ENCODE measurements around the gene CUEDC2. TPM values are rescaled to one million over a fixed set of nuclear protein-coding genes. Genes with fewer than 3 reads are reported as not detected.

The CUEDC2 gene
- total and polyA plus RNA-seq, 8 donors: 47.0 to 81.0 (median 71.7) TPM

GRCh38 chr10:102396730-102397151 lies 35.6 kb downstream of the CUEDC2 start:
- no peak for DNase-seq
- intact Hi-C loops (cut with DNase I): loop anchor here in 1 of 2 donors (10.0 kb wide), 1 partner anchor 198 kb away; no protein-coding TSS in a partner anchor
- H3K4me3 ChIP-seq: peak overlapping the region in 1 of 2 donors; percentile 72

GRCh38 chr10:102396317-102396650 lies 36.1 kb downstream of the CUEDC2 start:
- no peaks in the 10 kb centered on the region for H3K27me3 ChIP-seq
- peaks cover 13 to 57% of the 10 kb centered on the region in 2 donors for H3K4me1 ChIP-seq
- TF ChIP-seq, protein P1, sequence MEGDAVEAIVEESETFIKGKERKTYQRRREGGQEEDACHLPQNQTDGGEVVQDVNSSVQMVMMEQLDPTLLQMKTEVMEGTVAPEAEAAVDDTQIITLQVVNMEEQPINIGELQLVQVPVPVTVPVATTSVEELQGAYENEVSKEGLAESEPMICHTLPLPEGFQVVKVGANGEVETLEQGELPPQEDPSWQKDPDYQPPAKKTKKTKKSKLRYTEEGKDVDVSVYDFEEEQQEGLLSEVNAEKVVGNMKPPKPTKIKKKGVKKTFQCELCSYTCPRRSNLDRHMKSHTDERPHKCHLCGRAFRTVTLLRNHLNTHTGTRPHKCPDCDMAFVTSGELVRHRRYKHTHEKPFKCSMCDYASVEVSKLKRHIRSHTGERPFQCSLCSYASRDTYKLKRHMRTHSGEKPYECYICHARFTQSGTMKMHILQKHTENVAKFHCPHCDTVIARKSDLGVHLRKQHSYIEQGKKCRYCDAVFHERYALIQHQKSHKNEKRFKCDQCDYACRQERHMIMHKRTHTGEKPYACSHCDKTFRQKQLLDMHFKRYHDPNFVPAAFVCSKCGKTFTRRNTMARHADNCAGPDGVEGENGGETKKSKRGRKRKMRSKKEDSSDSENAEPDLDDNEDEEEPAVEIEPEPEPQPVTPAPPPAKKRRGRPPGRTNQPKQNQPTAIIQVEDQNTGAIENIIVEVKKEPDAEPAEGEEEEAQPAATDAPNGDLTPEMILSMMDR (IDR thresholded peaks at IDR 0.05): no peak
- H3K36me3 ChIP-seq: peaks cover 0 to 42% of the 10 kb centered on the region in 2 donors
- no peak for DNase-seq
- ATAC-seq: no peak
- intact Hi-C loops (cut with DNase I): loop anchor here in 1 of 2 donors (10.0 kb wide), 1 partner anchor 199 kb away; no protein-coding TSS in a partner anchor
- H3K27ac ChIP-seq: peak overlapping the region; percentile 96
- peak overlapping the region; percentile 44 to 72 for H3K4me3 ChIP-seq
- H3K9me3 ChIP-seq: no peaks in the 10 kb centered on the region

More at GRCh38 chr10:102396730-102397151, 35.6 kb downstream of the CUEDC2 start:
- no peaks in the 10 kb centered on the region for H3K27me3 ChIP-seq
- peaks cover 13 to 57% of the 10 kb centered on the region in 2 donors for H3K4me1 ChIP-seq
- H3K9me3 ChIP-seq: no peaks in the 10 kb centered on the region
- peak overlapping the region in 1 of 2 donors; percentile 96 for H3K27ac ChIP-seq
- TF ChIP-seq, protein P1 (IDR thresholded peaks at IDR 0.05): no peak
- ATAC-seq: no peak
- H3K36me3 ChIP-seq: peaks cover 0 to 47% of the 10 kb centered on the region in 2 donors

GRCh38 chr10:102395400-102396316 lies 36.7 kb downstream of the CUEDC2 start, which contains the start of gene NFKB2:
TSS of gene NFKB2 (plus strand) at chr10:102395705. CDS start at chr10:102395960, 255 bp downstream.
- ATAC-seq: peak; percentile 72
- intact Hi-C loops (cut with DNase I): loop anchor here in 1 of 2 donors (10.0 kb wide), 1 partner anchor 199 kb away; no protein-coding TSS in a partner anchor
- peak within 1 kb of the TSS; percentile 96 for H3K27ac ChIP-seq
- H3K27me3 ChIP-seq: no peaks in the 10 kb centered on the region
- DNase-seq: peak; percentile 90 to 96 (median 93)
- TF ChIP-seq, protein P1 (IDR thresholded peaks at IDR 0.05): no peak
- H3K4me3 ChIP-seq: peak within 1 kb of the TSS; percentile 44 to 72
- H3K4me1 ChIP-seq: peaks cover 13 to 57% of the 10 kb centered on the region in 2 donors
- H3K9me3 ChIP-seq: no peaks in the 10 kb centered on the region
- H3K36me3 ChIP-seq: peaks cover 0 to 36% of the 10 kb centered on the region in 2 donors

DNA sequence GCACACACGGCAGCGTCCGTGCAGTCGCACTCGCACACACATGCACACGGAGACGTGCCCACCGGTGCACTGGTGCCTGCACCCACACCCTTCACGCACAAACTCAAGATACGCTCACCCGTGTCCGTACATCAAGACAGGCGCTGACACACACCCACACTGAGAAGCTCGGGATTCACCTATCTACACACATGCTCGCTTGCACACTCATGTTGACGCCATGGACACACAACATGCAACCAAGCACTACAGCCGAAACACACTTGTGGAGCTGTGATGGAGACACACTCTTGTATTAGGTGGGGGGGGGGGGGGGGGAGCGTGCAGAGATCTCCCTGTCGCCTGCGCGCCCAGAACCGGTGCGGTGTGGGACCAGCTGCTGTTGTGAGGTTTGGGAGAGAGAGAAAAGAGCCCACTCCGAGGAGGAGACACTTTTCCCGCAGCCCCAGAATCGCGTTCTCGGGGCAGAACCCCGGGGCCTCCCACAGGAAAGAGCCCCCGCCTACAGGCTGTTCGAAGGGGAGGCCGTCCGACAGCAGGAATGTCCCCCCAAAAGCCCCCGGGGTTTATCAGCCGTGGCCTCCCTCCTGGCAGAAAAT lies 37.5 kb downstream of the CUEDC2 start:
- peak in 1 of 4 donors; percentile 26 for DNase-seq
- TF ChIP-seq, protein P1 (IDR thresholded peaks at IDR 0.05): no peak
- Histone ChIP-seq H3K4me3 (peak overlapping the region; percentile 44 to 72), H3K36me3 (peaks cover 0 to 29% of the 10 kb centered on the region in 2 donors), H3K27ac (peak overlapping the region; percentile 96), H3K4me1 (peaks cover 13 to 52% of the 10 kb centered on the region in 2 donors), H3K27me3 (no peaks in the 10 kb centered on the region), H3K9me3 (no peaks in the 10 kb centered on the region)
- intact Hi-C loops (cut with DNase I): loop anchor here in 1 of 2 donors (10.0 kb wide), 1 partner anchor 200 kb away; no protein-coding TSS in a partner anchor
- ATAC-seq: peak; percentile 0
